Psoas muscle (tissue), 8 donors: ENCODE results near the gene EGFLAM. TPM values are rescaled to one million over a fixed set of nuclear protein-coding genes. Genes with fewer than 3 reads are reported as not detected.

Source experiments
- ATAC-seq, 4 donors: fragments of 200-7000 bp; cut with Tn5 transposase; one replicate each; pipeline ENCODE4 v1.9.1; 2020; ENCODE audit warnings: moderate library complexity in 3 of 4, mild to moderate bottlenecking in 2 of 4
- DNase-seq, 2 donors: peaks; one replicate each; pipeline ENCODE4 v3.0.0-alpha.2; 2020
- H3K27ac ChIP-seq: fragments of 200-600 bp; one replicate; pipeline ENCODE4 v1.8.0; 2022
- H3K27me3 ChIP-seq, 3 donors: fragments of 200-600 bp in 1 of 3; one replicate each; pipeline versions ENCODE4 v1.6.1 to v1.8.0; 2013 to 2022; ENCODE audit warnings: low read length in 2 of 3, mild to moderate bottlenecking in 2 of 3, moderate library complexity in 1 of 3; ENCODE audit not compliant: insufficient read depth in 3 of 3
- H3K36me3 ChIP-seq, 2 donors: fragments of 200-600 bp in 1 of 2; one replicate each; pipeline versions ENCODE4 v1.6.1 to v1.8.0; 2013 to 2022; ENCODE audit warnings: low read depth in 1 of 2, mild to moderate bottlenecking in 1 of 2, moderate library complexity in 1 of 2; ENCODE audit not compliant: insufficient read depth in 1 of 2
- H3K4me1 ChIP-seq: fragments of 200-600 bp; one replicate; pipeline ENCODE4 v1.8.0; 2022
- H3K4me3 ChIP-seq: fragments of 200-600 bp; one replicate; pipeline ENCODE4 v1.8.0; 2022; ENCODE audit warnings: mild to moderate bottlenecking
- H3K9me3 ChIP-seq: fragments of 200-600 bp; one replicate; pipeline ENCODE4 v1.8.0; 2022
- WGBS, 3 donors: extraction: QIAGEN DNeasy Blood & Tissue Kit; methylation state at CpG; one replicate each; pipeline versions ENCODE4 v1.1.6 to v1.1.7; 2013; 5-methylcytosine and 5-hydroxymethylcytosine counted together
- intact Hi-C, 2 donors: fragments of 100-400 bp; cut with DNase I; formaldehyde crosslinking; loops; one replicate each; pipeline versions ENCODE4 v1.11.0 to v1.14.2; 2022
- polyA plus RNA-seq, 3 donors: library from polyadenylated mRNA; stranded (reverse); fragments of 200-250 nt; gene quantifications; one replicate each; pipeline ENCODE4 v1.2.3, GENCODE V29; 2013
- total RNA-seq, 4 donors: library from RNA; stranded (reverse); fragmentation: NEBNext Ultra II Directional in 2 of 4; extraction: Animal tissue kit (Norgen Biotek cat#: 25700) in 2 of 4; gene quantifications; one replicate each; pipeline versions ENCODE4 v1.2.1 to v1.2.4, GENCODE V29; 2021 to 2023
- TF ChIP-seq, protein P1 (sequence below): fragments of 200-600 bp; IDR thresholded peaks from one replicate; pipeline ENCODE4 v1.8.0; 2022; ENCODE audit warnings: antibody characterized with exemption
- donor health status: healthy with polysubstance abuse.
- donor health status: DM: no; HTN: no; CAD: no; lungs with moderate emphysema.
- donor health status: Bipolar disorder and iron deficiency.
- donor health status: healthy.
- donor health status: DM: yes; HTN: yes; CAD: no.
- donor health status: DM: no; HTN: no; CAD: no.
- donor health status: DM: no; HTN: no; CAD: no.
- donor health status: DM: yes; HTN: yes; CAD: no.

EGFLAM gene
- total and polyA plus RNA-seq, 7 donors: 16.0 to 53.8 (median 35.3) TPM

GRCh38 chr5:38396766-38397165 is 138.4 kb downstream of the EGFLAM start:
- intact Hi-C loops: no loop called here
- ATAC-seq (no peak), DNase-seq (no peak)
- TF ChIP-seq, protein P1, sequence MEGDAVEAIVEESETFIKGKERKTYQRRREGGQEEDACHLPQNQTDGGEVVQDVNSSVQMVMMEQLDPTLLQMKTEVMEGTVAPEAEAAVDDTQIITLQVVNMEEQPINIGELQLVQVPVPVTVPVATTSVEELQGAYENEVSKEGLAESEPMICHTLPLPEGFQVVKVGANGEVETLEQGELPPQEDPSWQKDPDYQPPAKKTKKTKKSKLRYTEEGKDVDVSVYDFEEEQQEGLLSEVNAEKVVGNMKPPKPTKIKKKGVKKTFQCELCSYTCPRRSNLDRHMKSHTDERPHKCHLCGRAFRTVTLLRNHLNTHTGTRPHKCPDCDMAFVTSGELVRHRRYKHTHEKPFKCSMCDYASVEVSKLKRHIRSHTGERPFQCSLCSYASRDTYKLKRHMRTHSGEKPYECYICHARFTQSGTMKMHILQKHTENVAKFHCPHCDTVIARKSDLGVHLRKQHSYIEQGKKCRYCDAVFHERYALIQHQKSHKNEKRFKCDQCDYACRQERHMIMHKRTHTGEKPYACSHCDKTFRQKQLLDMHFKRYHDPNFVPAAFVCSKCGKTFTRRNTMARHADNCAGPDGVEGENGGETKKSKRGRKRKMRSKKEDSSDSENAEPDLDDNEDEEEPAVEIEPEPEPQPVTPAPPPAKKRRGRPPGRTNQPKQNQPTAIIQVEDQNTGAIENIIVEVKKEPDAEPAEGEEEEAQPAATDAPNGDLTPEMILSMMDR: no peak
- WGBS, 3 donors: 50 to 64% (median 57%) methylated on average over 6 of the region's 6 CpGs
- Histone ChIP-seq H3K27ac (no peak overlapping the region), H3K36me3 (no peaks in the 10 kb centered on the region), H3K4me1 (no peaks in the 10 kb centered on the region), H3K27me3 (no peaks in the 10 kb centered on the region), H3K4me3 (no peak overlapping the region), H3K9me3 (no peaks in the 10 kb centered on the region)

GRCh38 chr5:38400365-38400764 is 142.0 kb downstream of the EGFLAM start:
- DNase-seq (no peak), ATAC-seq (no peak)
- 66 to 75% (median 68%) methylated on average over 2 of the region's 2 CpGs for WGBS, 3 donors
- Histone ChIP-seq H3K4me1 (no peaks in the 10 kb centered on the region), H3K27me3 (no peaks in the 10 kb centered on the region), H3K27ac (no peak overlapping the region), H3K36me3 (no peaks in the 10 kb centered on the region), H3K9me3 (no peaks in the 10 kb centered on the region), H3K4me3 (no peak overlapping the region)
- TF ChIP-seq, protein P1: no peak
- intact Hi-C loops: no loop called here

DNA sequence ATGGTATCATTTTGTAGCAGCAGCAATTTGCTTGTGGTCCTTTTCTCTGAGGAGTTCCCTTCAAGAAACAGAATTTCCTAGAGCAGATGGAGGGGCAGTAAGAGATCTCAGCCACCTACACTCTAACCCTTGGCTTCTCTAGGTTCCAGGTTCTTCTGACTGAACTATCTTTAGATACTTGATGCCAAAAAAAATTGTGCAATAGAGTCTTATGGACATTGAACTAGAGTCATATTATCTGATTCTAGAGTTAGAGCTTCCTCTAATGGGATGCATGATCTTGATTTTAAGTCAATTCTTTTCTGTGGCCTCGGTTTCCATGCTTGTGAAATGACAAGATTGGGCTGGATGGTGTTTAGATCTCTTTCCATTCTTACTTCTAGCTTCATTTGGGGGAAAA is 142.8 kb downstream of the EGFLAM start:
- DNase-seq: no peak
- ATAC-seq: no peak
- intact Hi-C loops: no loop called here
- no peaks in the 10 kb centered on the region for H3K4me1 ChIP-seq
- H3K4me3 ChIP-seq: no peak overlapping the region
- WGBS, 3 donors: 53 to 69% (median 61%) methylated on average over 1 of the region's 1 CpG
- H3K36me3 ChIP-seq: no peaks in the 10 kb centered on the region
- no peaks in the 10 kb centered on the region for H3K27me3 ChIP-seq
- TF ChIP-seq, protein P1: no peak
- H3K9me3 ChIP-seq: no peaks in the 10 kb centered on the region
- H3K27ac ChIP-seq: no peak overlapping the region

- ATAC-seq: no peak
- Histone ChIP-seq H3K27me3 (peaks cover 0 to 4% (median 0%) of the 10 kb centered on the region in 3 donors), H3K4me3 (no peak overlapping the region), H3K36me3 (no peaks in the 10 kb centered on the region), H3K9me3 (no peaks in the 10 kb centered on the region), H3K4me1 (no peaks in the 10 kb centered on the region), H3K27ac (no peak overlapping the region)
- WGBS, 3 donors: 54 to 58% (median 56%) methylated on average over 5 of the region's 5 CpGs
- intact Hi-C loops: no loop called here
- DNase-seq: no peak
- TF ChIP-seq, protein P1: no peak
Measured at GRCh38 chr5:38403406-38403805, 145.0 kb downstream of the EGFLAM start.

GRCh38 chr5:38403877-38404635 is 145.7 kb downstream of the EGFLAM start:
- ATAC-seq (no peak), DNase-seq (no peak)
- intact Hi-C loops: no loop called here
- no peaks in the 10 kb centered on the region for H3K36me3 ChIP-seq
- no peak overlapping the region for H3K4me3 ChIP-seq
- H3K27me3 ChIP-seq: peaks cover 0 to 4% (median 0%) of the 10 kb centered on the region in 3 donors
- WGBS, 3 donors: 75 to 82% (median 77%) methylated on average over 6 of the region's 6 CpGs
- no peak overlapping the region for H3K27ac ChIP-seq
- TF ChIP-seq, protein P1: no peak
- H3K4me1 ChIP-seq: no peaks in the 10 kb centered on the region
- H3K9me3 ChIP-seq: no peaks in the 10 kb centered on the region
